ENCODE results near the gene KLHL8. TPM values are rescaled to one million over a fixed set of nuclear protein-coding genes. Genes with fewer than 3 reads are reported as not detected.
A peak's percentile ranks its signal among the peaks of the same experiment; 100 is the strongest.

Gene KLHL8
- total RNA-seq, 1 experiment from 2014 or later: 7.5 TPM

- Histone ChIP-seq H4K8ac (replicated peaks; ENCODE audit: insufficient read length, low read depth, low read length) (no peak overlapping the region), H2BK20ac (ENCODE audit: low read depth, low read length, poor library complexity, severe bottlenecking) (no peak overlapping the region), H3K79me1 (ENCODE audit: insufficient read depth, low read depth, low read length, poor library complexity, severe bottlenecking) (peaks cover 6% of the 10 kb centered on the region), H2BK5ac (ENCODE audit: insufficient read length, low read length) (no peak overlapping the region), H3K4me2 (ENCODE audit: insufficient read depth, insufficient read length, low read length) (no peak overlapping the region), H4K20me1 (ENCODE audit: control insufficient read depth, insufficient read depth, insufficient read length) (no peaks in the 10 kb centered on the region), H2BK12ac (ENCODE audit: insufficient read length, low read depth, low read length) (no peak overlapping the region), H3K23ac (ENCODE audit: insufficient read length, low read depth, low read length) (no peak overlapping the region), H3K14ac (ENCODE audit: insufficient read depth, low read length) (no peak overlapping the region), H4K91ac (ENCODE audit: insufficient read length, low read depth, low read length) (no peak overlapping the region), H3K4ac (ENCODE audit: low read depth, low read length) (no peak overlapping the region), H3K9ac (ENCODE audit: extremely low read depth, insufficient read length, low read length) (no peak overlapping the region), H4K5ac (ENCODE audit: insufficient read length, low read depth, low read length) (no peak overlapping the region), H3K56ac (ENCODE audit: insufficient read length, low read depth, low read length) (no peak overlapping the region), H3K27me3 (ENCODE audit: insufficient read depth, low read length) (no peaks in the 10 kb centered on the region), H2AFZ (ENCODE audit: low read length) (no peak overlapping the region), H2AK5ac (ENCODE audit: insufficient read length, low read length) (no peak overlapping the region), H2BK120ac (ENCODE audit: low read depth, low read length, poor library complexity, severe bottlenecking) (no peak overlapping the region), H3K23me2 (ENCODE audit: insufficient read length, low read depth, low read length, poor library complexity, severe bottlenecking) (peaks cover 3% of the 10 kb centered on the region), H3K79me2 (ENCODE audit: insufficient read depth, low read length) (peaks cover 2% of the 10 kb centered on the region; the same call in 1 of the 2 replicates), H2BK15ac (ENCODE audit: low read depth, low read length) (no peak overlapping the region), H3T11ph (ENCODE audit: low read length) (no peak overlapping the region), H3K27ac (ENCODE audit: insufficient read length, low read depth, low read length) (no peak overlapping the region), H3K9me3 (ENCODE audit: control insufficient read depth, low read depth, low read length) (no peaks in the 10 kb centered on the region), H3K18ac (ENCODE audit: insufficient read length, low read depth, low read length) (no peak overlapping the region), H3K4me1 (ENCODE audit: insufficient read depth, low read length) (no peaks in the 10 kb centered on the region; the same call in 1 of the 2 replicates)
- no peaks in the 10 kb centered on the region; the same call in 1 of the 2 replicates for H3K27me3 Mint-ChIP-seq (ENCODE audit: low read depth)
- peaks cover 16 to 56% (median 28%) of the 10 kb centered on the region in 3 experiments for H3K36me3 Mint-ChIP-seq (ENCODE audit: insufficient read depth in 1 of 3, low read depth in 3 of 3)
- no CpG with 5 or more reads among the region's 18 CpGs for WGBS (ENCODE audit: extremely low coverage, insufficient read length, low lambda C conversion rate)
- TF ChIP-seq CTCF (conservative IDR thresholded peaks at IDR 0.05): no peak
- peak overlapping the region; percentile 5 to 92 (median 39); a peak in 5 of 7 replicates for H3K27ac Mint-ChIP-seq
- no peak for DNase-seq
- H3K9me3 Mint-ChIP-seq: no peaks in the 10 kb centered on the region
- peaks cover 20 to 22% of the 10 kb centered on the region in 2 experiments for H3K4me1 Mint-ChIP-seq
- H3K4me3 Mint-ChIP-seq: no peak overlapping the region
These were observed 99.8 kb downstream of the KLHL8 start for GRCh38 chr4:87120411-87121162.
